NCI-H2196 (cell line): ENCODE results near the gene LCLAT1.
"Not testable (repeated sequence)": the region's sequence is repeated elsewhere in the genome, so short reads cannot be mapped to it uniquely, and the experiment has no call there.

Experiments
- DNase-seq: peaks from one replicate; lab custom pipeline; 2025; ENCODE audit not compliant: unreplicated experiment; lab: John Stamatoyannopoulos, UW

The LCLAT1 gene

DNA sequence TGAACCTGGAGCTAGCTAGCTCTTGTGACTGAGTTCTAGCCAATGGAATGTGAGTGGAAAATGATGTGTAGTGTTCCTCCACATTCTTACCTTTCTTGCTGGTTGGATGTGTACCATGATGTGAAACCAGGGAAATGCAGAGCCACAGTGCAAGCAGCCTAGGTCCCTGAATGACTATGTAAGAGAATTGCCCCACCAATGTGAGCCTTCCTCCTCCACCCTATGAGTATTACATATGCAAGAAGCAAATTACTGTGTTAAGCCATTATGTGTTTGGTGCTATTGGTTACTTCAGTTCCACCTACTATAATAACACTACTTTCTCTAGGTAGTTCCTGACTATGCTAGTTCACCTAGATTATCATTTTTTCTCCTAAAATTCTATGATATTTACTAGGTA is 39.6 kb downstream of the LCLAT1 start:
- DNase-seq, result no peak

- no peak for DNase-seq
Observed at GRCh38 chr2:30487603-30488002, 40.6 kb downstream of the LCLAT1 start.

- DNase-seq, result no peak
Observed at GRCh38 chr2:30488012-30488659, 41.1 kb downstream of the LCLAT1 start.

- DNase-seq, result no peak
Observed at GRCh38 chr2:30491225-30491624, 44.2 kb downstream of the LCLAT1 start.

DNA sequence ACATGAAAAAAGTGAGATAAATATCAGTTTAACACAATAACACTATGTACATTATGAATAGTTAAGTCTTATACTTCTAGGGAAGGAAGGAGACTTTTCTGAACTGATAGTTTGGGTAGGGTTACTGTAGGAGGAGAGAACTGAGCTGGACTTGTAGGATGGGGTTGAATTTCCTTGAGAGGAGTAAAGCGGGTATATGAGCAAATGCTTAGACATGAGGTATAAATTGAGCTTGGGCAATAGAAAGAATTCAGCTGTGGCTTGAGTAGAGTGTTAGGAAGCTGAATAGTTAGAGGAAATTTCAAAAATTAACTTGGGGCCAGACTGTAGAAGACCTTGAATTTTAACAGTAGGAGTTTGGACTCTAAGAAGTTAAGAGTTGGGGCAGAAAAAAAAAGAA is 45.1 kb downstream of the LCLAT1 start:
- no peak for DNase-seq

- DNase-seq, result no peak
Observed at GRCh38 chr2:30492619-30493018, 45.6 kb downstream of the LCLAT1 start.

DNA sequence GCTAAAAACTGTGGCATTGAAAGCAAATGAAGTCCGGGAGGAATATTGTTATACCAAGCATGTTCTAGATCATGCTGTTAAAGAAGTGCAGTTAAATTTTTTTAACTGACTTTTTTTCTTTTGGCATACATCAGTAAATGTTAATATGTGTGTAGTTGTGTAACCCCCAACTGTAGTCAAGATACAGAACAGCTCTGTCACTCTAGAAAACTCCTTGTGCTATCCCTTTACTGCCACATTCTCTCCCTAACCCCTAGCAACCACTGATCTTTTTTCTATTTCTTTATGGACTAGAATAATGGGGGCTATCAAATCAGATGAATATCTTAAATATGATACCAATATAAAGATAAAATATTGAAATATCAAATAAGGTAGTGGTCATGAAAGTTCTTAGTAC is 46.4 kb downstream of the LCLAT1 start:
- no peak for DNase-seq

DNA sequence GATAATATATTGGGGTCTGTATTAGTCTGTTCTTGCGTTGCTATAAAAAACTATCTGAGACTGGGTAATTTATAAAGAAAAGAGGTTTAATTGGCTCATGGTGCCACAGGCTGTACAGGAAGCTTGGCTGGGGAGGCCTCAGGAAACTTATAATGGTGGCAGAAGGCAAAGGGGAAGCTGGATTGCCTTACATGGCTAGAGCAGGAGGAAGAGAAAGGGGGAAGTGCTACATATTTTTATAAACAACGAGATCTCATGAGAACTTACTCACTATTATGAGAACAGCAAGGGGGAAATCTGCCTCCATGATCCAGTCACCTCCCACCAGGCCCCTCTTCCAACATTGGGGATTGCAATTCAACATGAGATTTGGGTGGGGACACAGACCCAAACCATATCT is 48.9 kb downstream of the LCLAT1 start:
- not testable (repeated sequence) for DNase-seq

DNA sequence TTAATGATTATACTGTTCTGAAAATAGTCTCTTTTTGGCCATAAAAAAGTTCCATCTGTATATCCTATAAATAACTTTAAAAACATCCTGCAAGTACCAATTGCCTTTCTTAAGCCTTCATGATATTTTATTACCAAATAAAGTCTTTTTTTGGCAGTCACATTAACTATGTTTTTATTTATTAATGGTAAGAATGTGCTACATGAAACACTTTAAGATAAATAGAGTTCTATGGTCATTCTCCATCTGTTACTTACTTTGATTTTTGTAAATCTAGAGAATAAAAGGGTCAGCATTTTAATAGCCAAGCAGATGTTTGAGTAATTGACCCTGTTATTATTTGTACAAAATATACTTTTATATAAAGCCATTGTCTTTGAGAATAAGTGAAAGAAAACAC is 52.6 kb downstream of the LCLAT1 start:
- DNase-seq, result no peak

- DNase-seq, result no peak
Observed at GRCh38 chr2:30500699-30501098, 53.7 kb downstream of the LCLAT1 start.

GRCh38 chr2:30502310-30502709 is 55.3 kb downstream of the LCLAT1 start:
- DNase-seq, result no peak

DNA sequence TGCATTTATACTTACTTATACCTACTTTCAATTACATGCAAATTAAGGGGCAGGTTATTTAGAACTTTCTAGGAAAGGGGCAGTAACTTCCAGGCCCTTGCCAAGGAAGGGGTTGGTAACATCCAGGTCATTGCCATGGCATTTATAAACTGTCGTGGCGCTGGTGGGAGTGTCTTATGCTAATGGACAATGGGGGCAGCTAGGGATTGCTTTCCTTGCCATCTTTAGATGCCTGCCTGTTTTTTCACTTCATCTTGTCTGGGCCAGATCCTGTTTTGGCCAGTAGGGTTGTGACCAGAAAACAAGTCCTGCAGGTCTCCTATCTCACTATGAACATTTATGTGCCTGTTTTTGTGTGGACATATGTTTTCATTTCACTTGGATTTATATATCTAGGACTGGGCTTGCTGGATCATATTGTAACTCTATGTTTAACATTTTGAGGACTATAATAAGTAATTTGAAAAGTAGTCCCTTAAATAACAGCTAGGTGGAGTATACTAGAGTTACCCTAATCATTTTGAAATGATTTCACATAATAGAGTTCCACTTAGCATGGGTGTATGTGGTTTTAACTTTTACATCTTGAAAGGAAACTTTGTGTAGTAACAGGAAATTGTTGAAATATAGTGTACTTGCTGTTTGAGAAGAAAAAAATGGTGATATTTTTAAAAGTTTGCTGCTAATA is 56.1 kb downstream of the LCLAT1 start:
- DNase-seq, result no peak

- no peak for DNase-seq
Observed at GRCh38 chr2:30503695-30504052, 56.6 kb downstream of the LCLAT1 start.

GRCh38 chr2:30504731-30505130 is 57.7 kb downstream of the LCLAT1 start:
- DNase-seq, result no peak

GRCh38 chr2:30505500-30506180 is 58.6 kb downstream of the LCLAT1 start:
- no peak for DNase-seq

- not testable (repeated sequence) for DNase-seq
Observed at GRCh38 chr2:30507460-30507859, 60.4 kb downstream of the LCLAT1 start.

DNA sequence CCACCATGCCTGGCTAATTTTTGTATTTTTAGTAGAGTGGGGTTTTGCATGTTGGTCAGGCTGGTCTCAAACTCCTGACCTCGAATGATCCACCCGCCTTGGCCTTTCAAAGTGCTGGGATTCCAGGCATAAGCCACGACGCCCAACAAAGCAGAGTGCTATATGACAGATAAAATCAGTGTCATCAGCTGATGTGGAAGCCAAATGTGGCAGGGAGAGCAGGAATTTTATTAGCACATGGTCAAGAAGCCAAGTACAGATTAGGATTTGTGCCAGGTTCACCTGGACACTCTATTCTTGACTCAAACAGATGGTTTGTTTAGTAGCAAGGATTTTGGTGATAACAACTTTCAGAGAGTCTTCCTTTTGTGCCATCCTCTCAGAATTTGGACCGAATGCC is 62.7 kb downstream of the LCLAT1 start:
- peak; percentile 13 for DNase-seq

GRCh38 chr2:30510409-30510808 is 63.4 kb downstream of the LCLAT1 start:
- no peak for DNase-seq

DNA sequence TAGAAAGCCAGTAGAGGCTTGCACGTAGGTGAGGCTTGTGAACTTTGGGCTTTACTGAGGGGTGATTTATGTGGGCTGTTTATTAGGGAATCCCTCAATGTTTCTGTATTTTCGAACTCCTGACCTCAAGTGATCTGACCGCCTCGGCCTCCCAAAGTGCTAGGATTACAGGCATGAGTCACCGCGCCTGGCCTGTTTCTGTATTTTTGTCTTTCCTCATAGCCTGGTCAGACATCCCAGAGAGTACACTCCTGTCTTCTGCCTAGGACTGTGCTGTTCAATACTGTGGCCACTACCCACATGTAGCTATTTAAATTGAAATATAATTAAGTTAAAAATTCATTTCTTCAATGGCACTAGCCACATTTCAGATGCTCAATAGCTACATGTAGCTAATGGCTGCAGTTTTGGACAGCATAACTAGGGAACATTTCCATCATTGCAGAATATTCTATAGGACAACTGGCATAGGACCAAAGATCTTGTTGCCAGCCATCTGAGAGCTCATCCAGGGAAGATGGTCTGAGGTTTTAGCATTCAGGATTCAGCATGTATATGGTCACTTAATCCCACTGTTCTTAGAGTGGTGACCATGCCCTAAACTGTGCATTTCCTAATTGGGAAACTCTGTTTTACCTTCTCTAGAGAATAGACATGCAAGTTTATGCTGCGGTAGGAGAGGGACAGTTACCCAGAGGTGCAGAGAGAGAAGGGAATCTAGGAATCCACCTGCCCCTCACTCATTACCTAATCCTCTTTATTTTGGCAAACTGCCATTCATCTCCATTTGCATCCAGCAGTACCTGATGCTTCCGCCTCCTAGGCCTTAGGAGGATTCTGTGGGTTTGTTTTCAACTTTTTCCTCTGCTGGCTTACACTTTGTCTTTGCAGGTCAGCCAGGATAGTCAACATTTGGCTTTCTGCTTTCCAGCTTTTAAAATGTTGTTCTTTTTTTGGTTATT is 64.4 kb downstream of the LCLAT1 start:
- peak; percentile 26 for DNase-seq

- no peak for DNase-seq
Observed at GRCh38 chr2:30512243-30512886, 65.3 kb downstream of the LCLAT1 start.

GRCh38 chr2:30513649-30514048 is 66.6 kb downstream of the LCLAT1 start:
- not testable (repeated sequence) for DNase-seq
